Fibroblast of peridontal ligament (primary cell): ENCODE data around the gene PIK3C2G.
A peak's percentile ranks its signal among the peaks of the same experiment; 100 is the strongest.

Experiments
- DNase-seq: peaks from one replicate; pipeline ENCODE4 v3.0.0-alpha.2; 2010; ENCODE audit errors: extremely low read depth

The PIK3C2G gene

DNA sequence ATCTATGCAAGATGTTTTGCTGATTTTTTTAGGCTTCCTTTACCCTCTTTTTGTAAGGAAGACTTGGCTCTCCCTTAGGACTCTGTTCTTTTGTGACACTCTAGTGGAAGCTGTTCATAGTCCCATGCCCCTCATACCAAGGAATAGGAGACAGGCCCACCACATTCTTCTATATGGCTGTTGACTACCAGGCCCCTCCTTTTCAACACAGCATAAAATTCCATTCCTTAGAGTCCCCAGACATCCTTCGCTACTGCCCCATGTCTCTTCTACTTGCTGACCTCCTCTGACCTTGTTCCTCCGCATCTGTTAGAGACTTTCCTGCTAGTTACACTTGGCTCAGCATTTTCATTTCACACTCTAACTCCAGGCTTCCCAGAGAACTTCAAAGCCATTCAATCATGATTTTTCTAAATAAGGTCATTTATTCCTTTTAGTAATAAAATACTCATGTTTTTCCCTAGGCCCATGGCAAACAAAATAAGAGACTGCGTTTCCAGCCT lies 9.7 kb downstream of the PIK3C2G start:
- no peak for DNase-seq

DNA sequence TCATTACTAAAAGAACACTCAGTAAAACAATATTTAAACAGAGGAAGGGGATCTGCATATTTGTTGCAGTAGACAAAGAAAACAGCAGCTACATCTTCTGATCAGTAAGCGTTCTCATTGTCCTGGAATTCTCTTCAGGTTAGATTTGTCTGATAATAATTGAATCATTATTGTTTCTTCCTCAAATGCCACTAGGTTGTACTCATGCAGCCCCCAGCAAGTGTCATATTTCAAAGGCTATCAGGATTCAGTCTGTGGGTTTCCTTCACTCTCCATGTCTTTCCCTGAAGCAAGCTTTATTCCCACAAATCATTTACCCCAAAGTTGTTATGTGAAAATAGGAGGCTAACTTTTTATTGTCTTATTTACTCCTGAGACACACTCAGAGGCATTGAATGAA lies 14.7 kb downstream of the PIK3C2G start:
- DNase-seq: no peak

DNA sequence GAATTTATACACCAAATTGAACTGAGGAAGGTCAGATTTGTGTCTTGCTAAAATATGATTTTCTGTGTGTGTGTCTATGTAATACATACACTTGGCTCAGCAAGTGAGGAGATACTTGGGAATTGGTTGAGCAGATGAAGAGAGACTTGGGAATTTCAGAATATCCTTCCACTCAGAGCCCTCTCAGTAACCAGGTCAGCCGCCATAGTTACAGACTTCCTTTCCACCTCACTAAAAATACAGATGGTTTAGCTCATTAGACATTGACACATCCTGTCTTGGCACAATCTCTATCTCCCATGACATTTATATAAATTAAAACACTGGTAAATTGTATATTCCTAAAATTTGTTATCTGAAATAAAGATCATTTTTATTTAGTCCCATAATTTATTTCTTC lies 15.9 kb downstream of the PIK3C2G start:
- no peak for DNase-seq

- DNase-seq: no peak
Observed at GRCh38 chr12:18280728-18281127, 19.4 kb downstream of the PIK3C2G start.

DNA sequence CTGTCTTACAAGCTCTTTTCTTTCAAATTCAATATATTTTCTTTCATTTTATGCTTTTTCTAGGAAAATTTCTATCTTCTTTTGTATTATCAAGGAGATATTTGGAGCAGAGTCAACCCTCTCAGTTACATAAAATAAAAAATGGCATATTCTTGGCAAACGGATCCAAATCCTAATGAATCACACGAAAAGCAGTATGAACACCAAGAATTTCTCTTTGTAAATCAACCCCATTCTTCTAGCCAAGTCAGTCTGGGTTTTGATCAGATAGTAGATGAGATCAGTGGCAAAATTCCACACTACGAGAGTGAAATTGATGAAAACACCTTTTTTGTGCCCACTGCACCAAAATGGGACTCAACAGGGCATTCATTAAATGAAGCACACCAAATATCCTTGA lies 20.6 kb downstream of the PIK3C2G start:
- no peak for DNase-seq

DNA sequence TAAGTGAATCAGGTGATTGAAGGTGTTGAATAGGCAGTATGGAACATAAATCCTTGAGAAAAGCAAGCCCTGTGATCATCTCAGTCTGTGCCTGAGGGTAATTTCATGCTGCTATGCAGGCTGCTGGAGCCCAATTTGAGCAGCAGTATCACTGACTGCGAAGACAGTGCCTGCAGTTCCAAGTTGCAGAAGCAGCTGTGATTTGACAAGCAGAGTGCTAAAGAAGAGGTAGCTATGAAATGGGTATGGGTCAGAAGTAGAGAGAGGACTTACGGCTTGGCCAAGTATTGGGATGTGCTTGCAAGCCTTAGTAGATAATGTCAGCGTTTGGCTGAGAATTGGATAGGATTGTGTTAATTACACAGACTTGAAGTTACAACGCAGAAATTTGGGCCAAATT lies 22.5 kb downstream of the PIK3C2G start:
- no peak for DNase-seq

- DNase-seq: no peak
Observed at GRCh38 chr12:18284386-18284785, 23.1 kb downstream of the PIK3C2G start.

DNA sequence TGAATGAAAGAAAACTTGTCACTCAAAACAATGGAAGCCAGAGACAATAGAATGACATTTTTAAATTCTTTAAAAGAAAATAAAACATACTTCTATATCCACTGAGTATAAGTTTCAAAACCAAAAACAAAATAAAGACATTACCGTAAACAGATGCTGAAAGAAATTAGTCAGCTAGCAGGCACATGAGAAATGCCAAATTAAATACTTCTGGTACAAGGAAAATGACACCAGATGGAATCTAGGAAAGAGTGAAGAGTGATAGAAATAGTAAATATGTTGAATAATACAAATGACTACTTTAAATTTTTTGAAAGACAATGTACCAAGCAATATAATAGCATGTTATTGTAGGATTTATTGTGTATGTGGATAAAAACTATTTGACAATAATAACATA lies 23.8 kb downstream of the PIK3C2G start:
- DNase-seq: no peak

DNA sequence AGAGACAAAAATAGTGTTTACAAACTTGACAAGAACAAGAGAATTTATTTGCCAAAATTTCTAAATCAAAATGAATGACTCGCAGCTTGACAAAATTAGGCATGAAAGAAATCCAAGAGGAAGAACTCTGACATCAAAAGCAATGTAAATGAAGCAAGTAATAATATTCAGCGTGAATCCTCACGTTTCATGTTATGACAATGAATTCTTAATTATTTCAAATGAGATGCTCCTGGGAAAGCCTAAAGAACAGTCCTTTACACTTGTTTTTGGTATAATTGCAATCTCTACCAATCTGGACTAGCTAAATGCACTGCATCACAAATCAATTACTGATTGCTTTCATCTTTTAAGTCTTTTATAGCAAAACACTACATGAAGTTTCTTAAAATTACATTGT lies 29.1 kb downstream of the PIK3C2G start:
- no peak for DNase-seq

DNA sequence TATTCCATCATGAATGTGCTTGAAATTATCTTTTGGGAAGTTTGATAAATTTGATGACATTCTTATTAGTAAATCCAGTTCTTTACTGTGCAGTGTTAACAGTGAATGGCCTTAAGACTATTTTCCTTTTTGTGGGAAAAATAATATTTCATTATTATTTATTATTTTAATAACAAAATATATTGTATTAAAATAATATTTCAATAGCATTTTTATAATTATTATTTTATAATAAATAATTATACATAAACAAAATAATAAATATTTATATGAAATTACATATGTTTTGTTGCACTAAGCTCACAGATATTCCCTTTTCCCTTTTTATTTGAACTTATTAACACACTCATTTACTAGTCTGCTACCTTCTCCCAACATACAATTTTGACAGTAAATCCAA lies 33.6 kb downstream of the PIK3C2G start:
- DNase-seq: no peak

- peak; percentile 27 for DNase-seq
Observed at GRCh38 chr12:18296201-18296908, 35.0 kb downstream of the PIK3C2G start.

GRCh38 chr12:18296909-18297280 lies 35.6 kb downstream of the PIK3C2G start:
- DNase-seq: peak; percentile 12

DNA sequence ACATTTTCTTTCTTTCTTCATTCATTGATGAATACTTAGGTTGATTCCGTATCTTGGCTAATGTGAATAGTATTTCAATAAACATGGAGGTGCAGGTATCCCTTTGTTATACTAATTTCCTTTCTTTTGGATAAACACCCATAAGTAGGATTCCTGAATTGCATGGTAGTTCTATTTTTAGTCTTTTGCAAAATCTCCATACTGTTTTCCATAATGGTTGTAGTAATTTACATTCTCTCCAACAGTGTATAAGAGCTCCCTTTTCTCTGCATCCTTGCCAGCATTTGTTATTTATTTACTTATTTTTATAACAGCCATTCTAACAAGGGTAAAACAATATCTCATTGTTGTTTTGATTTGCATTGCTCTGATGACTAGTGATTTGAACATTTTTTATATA lies 36.6 kb downstream of the PIK3C2G start:
- DNase-seq: no peak

DNA sequence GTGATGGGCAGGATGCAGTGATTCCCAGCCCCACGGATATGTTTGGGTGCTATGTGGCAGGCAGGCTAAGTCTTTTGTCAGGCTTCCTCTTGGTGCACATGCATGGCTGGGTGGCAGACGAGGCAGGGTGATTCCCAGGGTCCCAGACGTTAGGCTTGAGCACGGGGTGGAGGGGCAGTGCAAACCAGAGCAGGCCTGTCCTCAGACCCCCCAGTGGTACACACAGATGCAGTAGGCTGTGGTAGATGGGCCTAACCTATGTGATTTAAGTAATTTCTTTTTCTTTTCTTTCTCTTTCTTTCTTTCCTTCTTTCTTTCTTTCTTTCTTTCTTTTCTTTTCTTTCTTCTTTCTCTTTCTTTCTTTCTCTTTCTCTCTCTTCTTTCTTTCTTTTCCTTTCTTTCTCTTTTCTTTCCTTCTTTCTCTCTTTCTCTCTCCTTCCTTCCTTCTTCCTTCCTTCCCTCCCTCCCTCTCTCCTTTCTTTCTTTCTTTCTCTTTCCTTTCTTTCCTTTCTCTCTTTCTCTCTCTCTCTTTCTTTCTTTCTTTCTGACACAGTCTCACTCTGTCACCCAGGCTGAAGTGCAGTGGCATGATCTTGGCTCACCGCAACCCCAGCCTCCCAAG lies 41.6 kb downstream of the PIK3C2G start:
- DNase-seq: no peak

- DNase-seq: no peak
Observed at GRCh38 chr12:18304609-18305008, 43.3 kb downstream of the PIK3C2G start.

GRCh38 chr12:18306311-18306710 lies 45.0 kb downstream of the PIK3C2G start:
- no peak for DNase-seq

DNA sequence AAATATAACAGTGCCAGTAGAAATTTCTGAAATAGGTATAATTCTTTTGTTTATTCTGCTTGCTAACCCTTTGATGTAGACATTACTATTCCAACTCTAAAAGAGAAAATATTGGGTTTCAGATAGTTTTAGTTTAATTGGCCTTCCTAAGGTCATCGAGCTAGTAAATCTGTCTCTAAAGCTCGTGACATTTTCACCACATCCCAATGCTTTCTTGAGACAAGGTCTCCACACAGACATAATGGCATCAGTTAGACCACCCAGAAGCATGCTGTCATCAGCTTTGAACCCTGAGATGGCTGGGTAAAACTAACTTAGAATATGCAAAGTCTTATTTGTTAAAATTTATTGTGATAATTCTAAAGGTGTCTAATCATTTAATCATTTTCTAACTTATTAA lies 52.0 kb downstream of the PIK3C2G start:
- no peak for DNase-seq

DNA sequence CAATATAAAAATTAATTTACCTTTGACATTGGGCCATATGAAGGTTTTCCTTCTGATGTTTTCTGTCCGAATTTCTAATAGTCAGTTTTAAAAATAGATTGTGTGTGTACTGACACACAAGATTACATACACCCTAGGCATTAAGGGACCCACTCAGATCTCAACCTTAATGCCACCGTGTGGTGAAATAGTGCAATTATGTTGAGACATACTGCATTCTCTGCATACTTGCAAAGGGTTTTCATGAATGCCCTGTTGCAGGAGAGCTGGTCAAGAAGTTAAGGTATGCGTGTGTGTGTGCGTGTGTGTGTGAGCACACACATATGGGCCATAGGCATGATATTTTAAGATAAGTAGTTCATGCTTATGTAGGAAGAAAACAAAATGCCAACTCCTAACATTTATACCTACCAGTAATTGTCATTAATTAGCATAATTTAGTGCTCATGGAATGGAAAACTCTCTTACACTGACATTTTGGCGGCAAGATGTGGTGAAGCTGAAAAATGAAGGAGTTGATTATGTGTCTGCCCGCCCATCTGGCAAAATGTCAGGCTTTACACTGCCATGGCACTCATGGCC lies 58.8 kb downstream of the PIK3C2G start:
- peak; percentile 70 for DNase-seq

GRCh38 chr12:18320976-18321375 lies 59.7 kb downstream of the PIK3C2G start:
- DNase-seq: no peak

DNA sequence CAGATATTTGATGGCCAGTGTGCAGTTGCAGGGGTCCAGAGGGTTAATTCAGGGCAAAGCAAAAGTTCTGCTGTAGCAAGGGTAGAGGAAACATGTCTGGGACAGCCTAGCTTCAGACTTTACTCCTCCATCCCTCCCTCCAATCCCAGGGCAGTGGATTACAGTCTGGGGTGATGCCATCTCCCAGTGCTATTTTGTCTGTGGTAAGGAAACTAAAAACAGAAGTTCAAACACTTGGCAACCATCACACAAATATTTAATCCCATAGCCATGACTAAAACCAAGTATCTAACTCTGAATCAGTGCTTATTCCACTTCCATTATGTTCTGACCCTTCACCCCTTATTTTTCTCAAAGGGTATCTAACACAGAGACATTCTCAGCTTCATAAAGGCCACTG lies 61.8 kb downstream of the PIK3C2G start:
- peak; percentile 88 for DNase-seq

DNA sequence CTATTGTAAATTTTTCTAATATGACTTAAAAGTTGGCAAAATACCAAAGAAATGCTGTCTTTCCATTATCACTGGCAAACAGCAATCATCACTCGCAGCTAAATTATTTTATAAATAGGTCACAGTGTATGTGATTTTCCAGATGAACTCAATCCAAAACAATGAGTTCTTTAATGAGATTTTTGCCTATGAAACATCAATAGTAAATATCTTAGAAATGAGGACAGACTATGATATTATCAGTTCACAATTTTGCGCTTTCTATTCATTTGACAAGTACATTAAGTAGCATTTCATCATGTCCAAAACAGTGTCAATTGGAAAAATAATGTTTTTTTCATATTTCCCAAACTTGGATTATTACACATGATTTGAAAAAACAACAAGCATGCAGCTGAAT lies 65.7 kb downstream of the PIK3C2G start:
- DNase-seq: no peak

DNA sequence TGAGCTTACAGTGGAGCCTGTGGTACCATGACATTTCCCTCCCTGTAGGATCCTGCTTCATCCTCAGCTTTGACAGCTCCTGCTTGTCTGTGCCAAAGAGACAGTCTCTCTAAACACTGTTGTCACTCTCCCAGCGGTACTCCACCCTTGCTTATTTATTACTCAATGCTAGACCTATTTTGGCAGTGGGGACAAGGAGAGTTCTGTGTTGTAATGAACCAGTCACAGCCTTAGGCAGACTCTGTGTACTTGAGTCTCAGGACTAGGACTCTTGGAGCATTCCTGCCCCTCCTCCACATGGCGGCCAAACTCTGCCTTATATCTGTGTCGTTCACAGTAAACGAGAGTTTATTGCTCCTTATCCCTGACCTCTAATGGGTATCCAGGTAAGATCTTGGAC lies 70.9 kb downstream of the PIK3C2G start:
- no peak for DNase-seq

DNA sequence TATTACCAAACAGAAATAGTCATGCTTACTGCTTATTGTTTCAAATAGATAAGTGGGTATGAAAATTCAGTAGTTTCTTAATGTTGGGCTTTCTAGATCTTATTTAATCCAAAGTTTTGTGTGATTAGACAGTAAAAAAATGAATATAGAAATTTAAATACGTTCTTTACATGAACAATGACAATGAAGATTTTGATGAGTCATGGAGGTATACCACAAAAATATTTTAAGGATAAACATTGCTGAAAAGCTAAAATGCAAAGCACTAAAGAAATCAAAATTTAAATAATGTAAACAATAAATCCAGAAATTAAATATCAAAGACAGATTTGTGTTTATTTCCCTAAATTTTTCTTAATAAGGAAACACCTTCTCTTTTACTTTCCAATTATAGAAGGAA lies 78.3 kb downstream of the PIK3C2G start:
- DNase-seq: no peak
